GM18519 (cell line): Measurements from ENCODE around the gene HEATR3.
"Not testable (repeated sequence)": the region's sequence is repeated elsewhere in the genome, so short reads cannot be mapped to it uniquely, and the experiment has no call there.

Experiments
- ATAC-seq: cut with Tn5 transposase; IDR thresholded peaks from one replicate; pipeline ENCODE4 v1.9.1; 2021; ENCODE audit warnings: mild to moderate bottlenecking, moderate library complexity; ENCODE audit not compliant: unreplicated experiment, low FRiP score

HEATR3 gene

GRCh38 chr16:50093607-50094539 is 28.1 kb downstream of the HEATR3 start:
- no peak for ATAC-seq

GRCh38 chr16:50096791-50097190 is 31.0 kb downstream of the HEATR3 start:
- ATAC-seq: no peak

GRCh38 chr16:50099957-50100648 is 34.3 kb downstream of the HEATR3 start:
- ATAC-seq: no peak

- ATAC-seq: peak; percentile 75
Observed at GRCh38 chr16:50102051-50102746, 36.4 kb downstream of the HEATR3 start.

GRCh38 chr16:50103764-50104163 is 38.0 kb downstream of the HEATR3 start:
- no peak for ATAC-seq

GRCh38 chr16:50114357-50115129 is 48.8 kb downstream of the HEATR3 start:
- no peak for ATAC-seq

- no peak for ATAC-seq
Observed at GRCh38 chr16:50120711-50121110, 54.9 kb downstream of the HEATR3 start.

- ATAC-seq: peak; percentile 44
Observed at GRCh38 chr16:50121278-50121677, 55.5 kb downstream of the HEATR3 start.

- ATAC-seq: peak; percentile 41
Observed at GRCh38 chr16:50121721-50122445, 56.1 kb downstream of the HEATR3 start.

GRCh38 chr16:50123417-50123816 is 57.6 kb downstream of the HEATR3 start:
- ATAC-seq: no peak

GRCh38 chr16:50124769-50125168 is 59.0 kb downstream of the HEATR3 start:
- no peak for ATAC-seq

- ATAC-seq: no peak
Observed at GRCh38 chr16:50126183-50126582, 60.4 kb downstream of the HEATR3 start.

GRCh38 chr16:50132571-50132970 is 66.8 kb downstream of the HEATR3 start:
- not testable (repeated sequence) for ATAC-seq

GRCh38 chr16:50133214-50133613 is 67.4 kb downstream of the HEATR3 start:
- ATAC-seq: no peak

- no peak for ATAC-seq
Observed at GRCh38 chr16:50136399-50136798, 70.6 kb downstream of the HEATR3 start.

- no peak for ATAC-seq
Observed at GRCh38 chr16:50137268-50137667, 71.5 kb downstream of the HEATR3 start.

- ATAC-seq: no peak
Observed at GRCh38 chr16:50139580-50139979, 73.8 kb downstream of the HEATR3 start.

GRCh38 chr16:50144211-50144610 is 78.4 kb downstream of the HEATR3 start:
- no peak for ATAC-seq
